ENCODE results near the gene L3MBTL4.

DNA sequence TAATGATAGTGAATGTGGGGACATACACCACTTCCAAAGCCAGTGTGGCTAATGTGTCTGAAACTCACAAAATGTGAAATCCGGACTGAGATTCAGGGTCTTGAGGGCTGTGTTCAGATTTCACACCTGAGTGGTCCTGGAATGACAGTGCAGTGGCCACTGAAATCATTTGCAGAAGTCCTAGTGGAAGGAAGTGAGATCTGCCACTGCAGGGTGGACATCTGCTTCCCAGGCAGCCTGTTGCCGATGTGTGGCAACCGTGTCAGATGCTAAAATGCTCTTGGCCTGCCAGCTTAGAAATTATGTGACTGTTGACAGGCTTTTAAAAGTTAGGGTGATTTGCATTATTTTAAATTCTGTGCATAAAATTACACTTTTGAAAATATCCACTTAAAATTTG is 441.6 kb downstream of the L3MBTL4 start:
- TF ChIP-seq, protein P1, sequence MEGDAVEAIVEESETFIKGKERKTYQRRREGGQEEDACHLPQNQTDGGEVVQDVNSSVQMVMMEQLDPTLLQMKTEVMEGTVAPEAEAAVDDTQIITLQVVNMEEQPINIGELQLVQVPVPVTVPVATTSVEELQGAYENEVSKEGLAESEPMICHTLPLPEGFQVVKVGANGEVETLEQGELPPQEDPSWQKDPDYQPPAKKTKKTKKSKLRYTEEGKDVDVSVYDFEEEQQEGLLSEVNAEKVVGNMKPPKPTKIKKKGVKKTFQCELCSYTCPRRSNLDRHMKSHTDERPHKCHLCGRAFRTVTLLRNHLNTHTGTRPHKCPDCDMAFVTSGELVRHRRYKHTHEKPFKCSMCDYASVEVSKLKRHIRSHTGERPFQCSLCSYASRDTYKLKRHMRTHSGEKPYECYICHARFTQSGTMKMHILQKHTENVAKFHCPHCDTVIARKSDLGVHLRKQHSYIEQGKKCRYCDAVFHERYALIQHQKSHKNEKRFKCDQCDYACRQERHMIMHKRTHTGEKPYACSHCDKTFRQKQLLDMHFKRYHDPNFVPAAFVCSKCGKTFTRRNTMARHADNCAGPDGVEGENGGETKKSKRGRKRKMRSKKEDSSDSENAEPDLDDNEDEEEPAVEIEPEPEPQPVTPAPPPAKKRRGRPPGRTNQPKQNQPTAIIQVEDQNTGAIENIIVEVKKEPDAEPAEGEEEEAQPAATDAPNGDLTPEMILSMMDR (IDR thresholded peaks at IDR 0.05) = no peak
- TF ChIP-seq SP1 (CRISPR knock-in tag; conservative IDR thresholded peaks at IDR 0.05) (no peak), NFYB (CRISPR knock-in tag; conservative IDR thresholded peaks at IDR 0.05; ENCODE audit: low read depth) (no peak), ZNF138 (CRISPR knock-in tag; conservative IDR thresholded peaks at IDR 0.05) (no peak)
- TF ChIP-seq, protein P2, sequence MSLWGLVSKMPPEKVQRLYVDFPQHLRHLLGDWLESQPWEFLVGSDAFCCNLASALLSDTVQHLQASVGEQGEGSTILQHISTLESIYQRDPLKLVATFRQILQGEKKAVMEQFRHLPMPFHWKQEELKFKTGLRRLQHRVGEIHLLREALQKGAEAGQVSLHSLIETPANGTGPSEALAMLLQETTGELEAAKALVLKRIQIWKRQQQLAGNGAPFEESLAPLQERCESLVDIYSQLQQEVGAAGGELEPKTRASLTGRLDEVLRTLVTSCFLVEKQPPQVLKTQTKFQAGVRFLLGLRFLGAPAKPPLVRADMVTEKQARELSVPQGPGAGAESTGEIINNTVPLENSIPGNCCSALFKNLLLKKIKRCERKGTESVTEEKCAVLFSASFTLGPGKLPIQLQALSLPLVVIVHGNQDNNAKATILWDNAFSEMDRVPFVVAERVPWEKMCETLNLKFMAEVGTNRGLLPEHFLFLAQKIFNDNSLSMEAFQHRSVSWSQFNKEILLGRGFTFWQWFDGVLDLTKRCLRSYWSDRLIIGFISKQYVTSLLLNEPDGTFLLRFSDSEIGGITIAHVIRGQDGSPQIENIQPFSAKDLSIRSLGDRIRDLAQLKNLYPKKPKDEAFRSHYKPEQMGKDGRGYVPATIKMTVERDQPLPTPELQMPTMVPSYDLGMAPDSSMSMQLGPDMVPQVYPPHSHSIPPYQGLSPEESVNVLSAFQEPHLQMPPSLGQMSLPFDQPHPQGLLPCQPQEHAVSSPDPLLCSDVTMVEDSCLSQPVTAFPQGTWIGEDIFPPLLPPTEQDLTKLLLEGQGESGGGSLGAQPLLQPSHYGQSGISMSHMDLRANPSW (CRISPR knock-in tag; conservative IDR thresholded peaks at IDR 0.05; ENCODE audit: low read depth) = no peak
- TF ChIP-seq, protein P3, sequence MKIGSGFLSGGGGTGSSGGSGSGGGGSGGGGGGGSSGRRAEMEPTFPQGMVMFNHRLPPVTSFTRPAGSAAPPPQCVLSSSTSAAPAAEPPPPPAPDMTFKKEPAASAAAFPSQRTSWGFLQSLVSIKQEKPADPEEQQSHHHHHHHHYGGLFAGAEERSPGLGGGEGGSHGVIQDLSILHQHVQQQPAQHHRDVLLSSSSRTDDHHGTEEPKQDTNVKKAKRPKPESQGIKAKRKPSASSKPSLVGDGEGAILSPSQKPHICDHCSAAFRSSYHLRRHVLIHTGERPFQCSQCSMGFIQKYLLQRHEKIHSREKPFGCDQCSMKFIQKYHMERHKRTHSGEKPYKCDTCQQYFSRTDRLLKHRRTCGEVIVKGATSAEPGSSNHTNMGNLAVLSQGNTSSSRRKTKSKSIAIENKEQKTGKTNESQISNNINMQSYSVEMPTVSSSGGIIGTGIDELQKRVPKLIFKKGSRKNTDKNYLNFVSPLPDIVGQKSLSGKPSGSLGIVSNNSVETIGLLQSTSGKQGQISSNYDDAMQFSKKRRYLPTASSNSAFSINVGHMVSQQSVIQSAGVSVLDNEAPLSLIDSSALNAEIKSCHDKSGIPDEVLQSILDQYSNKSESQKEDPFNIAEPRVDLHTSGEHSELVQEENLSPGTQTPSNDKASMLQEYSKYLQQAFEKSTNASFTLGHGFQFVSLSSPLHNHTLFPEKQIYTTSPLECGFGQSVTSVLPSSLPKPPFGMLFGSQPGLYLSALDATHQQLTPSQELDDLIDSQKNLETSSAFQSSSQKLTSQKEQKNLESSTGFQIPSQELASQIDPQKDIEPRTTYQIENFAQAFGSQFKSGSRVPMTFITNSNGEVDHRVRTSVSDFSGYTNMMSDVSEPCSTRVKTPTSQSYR (CRISPR knock-in tag; IDR thresholded peaks at IDR 0.05) = no peak
- TF ChIP-seq, protein P4, sequence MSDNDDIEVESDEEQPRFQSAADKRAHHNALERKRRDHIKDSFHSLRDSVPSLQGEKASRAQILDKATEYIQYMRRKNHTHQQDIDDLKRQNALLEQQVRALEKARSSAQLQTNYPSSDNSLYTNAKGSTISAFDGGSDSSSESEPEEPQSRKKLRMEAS (CRISPR knock-in tag; IDR thresholded peaks at IDR 0.05) = no peak

Measured in WTC11 (cell line).